ENCODE measurements around the gene SH3RF3.
"Not testable (repeated sequence)": the region's sequence is repeated elsewhere in the genome, so short reads cannot be mapped to it uniquely, and the experiment has no call there.

SH3RF3 gene

GRCh38 chr2:109527846-109528705 is 399.1 kb downstream of the SH3RF3 start:
- no peak for DNase-seq (ENCODE audit: low read depth)

GRCh38 chr2:109528811-109529501 is 400.0 kb downstream of the SH3RF3 start:
- DNase-seq (ENCODE audit: low read depth) = no peak

GRCh38 chr2:109529532-109530449 is 400.8 kb downstream of the SH3RF3 start:
- DNase-seq (ENCODE audit: low read depth) = no peak

- no peak for DNase-seq (ENCODE audit: low read depth)
Measured at GRCh38 chr2:109530712-109531111, 401.7 kb downstream of the SH3RF3 start.

- no peak for DNase-seq (ENCODE audit: low read depth)
Measured at GRCh38 chr2:109531221-109531620, 402.2 kb downstream of the SH3RF3 start.

- no peak for DNase-seq (ENCODE audit: low read depth)
Measured at GRCh38 chr2:109531896-109532727, 403.1 kb downstream of the SH3RF3 start.

- DNase-seq (ENCODE audit: low read depth) = no peak
Measured at GRCh38 chr2:109532728-109533076, 403.7 kb downstream of the SH3RF3 start.

- DNase-seq (ENCODE audit: low read depth) = no peak
Measured at GRCh38 chr2:109533823-109534222, 404.8 kb downstream of the SH3RF3 start.

- no peak for DNase-seq (ENCODE audit: low read depth)
Measured at GRCh38 chr2:109535217-109535946, 406.4 kb downstream of the SH3RF3 start.

- DNase-seq (ENCODE audit: low read depth) = not testable (repeated sequence)
Measured at GRCh38 chr2:109536556-109536955, 407.6 kb downstream of the SH3RF3 start.

- DNase-seq (ENCODE audit: low read depth) = no peak
Measured at GRCh38 chr2:109537565-109538222, 408.7 kb downstream of the SH3RF3 start.

GRCh38 chr2:109538546-109538945 is 409.5 kb downstream of the SH3RF3 start:
- DNase-seq (ENCODE audit: low read depth) = no peak

GRCh38 chr2:109542384-109542783 is 413.4 kb downstream of the SH3RF3 start:
- DNase-seq (ENCODE audit: low read depth) = no peak

- no peak for DNase-seq (ENCODE audit: low read depth)
Measured at GRCh38 chr2:109545828-109546713, 417.1 kb downstream of the SH3RF3 start.

- no peak for DNase-seq (ENCODE audit: low read depth)
Measured at GRCh38 chr2:109547280-109547679, 418.3 kb downstream of the SH3RF3 start.

- DNase-seq (ENCODE audit: low read depth) = no peak
Measured at GRCh38 chr2:109549016-109549590, 420.1 kb downstream of the SH3RF3 start.

Measured in non-pigmented ciliary epithelial cell (primary cell).